UCSD-AML1 (cell line): ENCODE measurements around the gene PPT2.
"Not testable (repeated sequence)": the region's sequence is repeated elsewhere in the genome, so short reads cannot be mapped to it uniquely, and the experiment has no call there.

Experiments
- DNase-seq: peaks from one replicate; lab custom pipeline; 2025; ENCODE audit not compliant: unreplicated experiment; lab: John Stamatoyannopoulos, UW

The PPT2 gene

DNA sequence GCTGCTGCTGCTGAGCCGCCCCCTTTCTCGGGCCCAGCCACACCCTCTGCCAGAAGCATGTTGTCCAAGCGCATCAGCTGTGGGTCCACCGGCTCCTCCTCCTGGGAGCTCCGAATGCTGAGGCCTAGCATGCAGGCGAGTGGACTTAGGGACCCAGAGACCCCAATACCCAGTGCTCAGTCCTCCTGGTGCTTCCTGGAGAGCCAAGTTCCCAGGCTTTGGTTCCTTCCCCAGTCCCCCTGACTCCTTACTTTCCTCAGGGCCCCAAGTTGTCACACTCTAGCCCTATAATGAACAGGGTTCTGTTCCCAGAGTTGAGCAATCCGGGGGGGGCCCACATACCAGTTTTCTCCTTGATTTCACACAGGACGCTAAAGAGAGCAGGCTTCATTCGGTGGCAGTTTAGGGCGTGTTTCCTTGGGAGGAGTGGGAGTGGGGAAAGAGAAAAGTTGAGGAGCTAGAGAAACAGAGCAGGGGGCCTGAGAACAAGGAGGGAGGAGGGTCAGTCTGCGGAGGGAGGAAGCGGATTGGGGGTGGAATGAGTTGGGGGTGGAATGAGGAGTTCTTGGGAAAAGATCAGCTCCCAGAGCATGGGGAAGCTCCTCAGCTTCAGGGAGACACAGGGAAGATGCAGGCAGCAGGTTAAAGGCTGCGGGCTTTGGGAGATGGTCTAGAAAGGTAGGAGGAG, 34.6 kb downstream of the PPT2 start:
- DNase-seq = no peak

DNA sequence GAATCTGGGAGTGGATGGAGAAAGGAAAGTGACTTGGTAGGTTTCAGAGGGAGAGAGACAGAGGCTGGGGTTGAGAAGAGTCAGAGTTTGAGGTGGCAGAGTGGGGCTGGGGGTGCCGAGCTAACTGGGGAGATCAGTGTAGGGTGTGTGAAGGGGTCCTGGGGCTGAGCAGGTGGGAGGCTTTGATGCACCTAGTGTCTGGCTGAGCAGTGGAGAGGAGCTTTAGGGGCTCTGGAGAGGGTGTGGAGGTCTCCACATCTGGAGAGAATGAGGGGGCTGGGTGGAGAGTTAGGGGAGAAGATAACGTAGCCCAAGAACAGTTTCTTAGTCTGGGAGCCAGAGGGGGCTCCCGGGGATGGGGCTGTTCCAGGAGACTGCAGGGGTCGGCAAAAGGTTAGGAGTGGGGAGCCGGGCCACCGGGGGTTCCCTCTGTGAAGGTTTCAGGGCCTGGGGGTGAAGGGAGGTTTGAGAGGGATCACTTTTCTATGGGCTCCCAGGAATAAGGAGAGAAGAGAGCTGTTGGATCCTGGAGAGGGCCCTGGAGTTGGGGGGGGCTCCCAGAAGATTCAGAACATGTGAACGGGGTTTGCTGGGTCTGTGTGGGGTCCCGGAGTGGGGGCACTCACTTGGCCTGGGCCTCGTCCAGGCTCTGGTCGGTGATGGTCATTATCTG, 35.3 kb downstream of the PPT2 start:
- DNase-seq = no peak

DNA sequence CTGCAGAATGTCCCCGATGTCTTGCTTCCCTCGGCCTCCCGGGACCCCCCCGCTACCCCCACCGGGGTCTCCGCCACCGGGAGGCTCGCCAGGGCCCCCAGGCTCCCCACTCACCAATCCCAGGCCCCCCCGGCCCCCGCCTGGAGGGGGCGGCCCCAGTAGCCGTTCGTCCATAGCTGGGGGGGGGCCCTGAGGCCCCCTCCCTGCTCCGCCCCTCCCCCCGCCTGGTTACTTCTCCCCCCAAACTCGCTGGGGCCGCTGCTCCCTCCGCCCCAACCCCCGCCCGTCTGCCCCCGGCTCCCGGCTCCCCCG, 35.8 kb downstream of the PPT2 start:
- DNase-seq = no peak

DNA sequence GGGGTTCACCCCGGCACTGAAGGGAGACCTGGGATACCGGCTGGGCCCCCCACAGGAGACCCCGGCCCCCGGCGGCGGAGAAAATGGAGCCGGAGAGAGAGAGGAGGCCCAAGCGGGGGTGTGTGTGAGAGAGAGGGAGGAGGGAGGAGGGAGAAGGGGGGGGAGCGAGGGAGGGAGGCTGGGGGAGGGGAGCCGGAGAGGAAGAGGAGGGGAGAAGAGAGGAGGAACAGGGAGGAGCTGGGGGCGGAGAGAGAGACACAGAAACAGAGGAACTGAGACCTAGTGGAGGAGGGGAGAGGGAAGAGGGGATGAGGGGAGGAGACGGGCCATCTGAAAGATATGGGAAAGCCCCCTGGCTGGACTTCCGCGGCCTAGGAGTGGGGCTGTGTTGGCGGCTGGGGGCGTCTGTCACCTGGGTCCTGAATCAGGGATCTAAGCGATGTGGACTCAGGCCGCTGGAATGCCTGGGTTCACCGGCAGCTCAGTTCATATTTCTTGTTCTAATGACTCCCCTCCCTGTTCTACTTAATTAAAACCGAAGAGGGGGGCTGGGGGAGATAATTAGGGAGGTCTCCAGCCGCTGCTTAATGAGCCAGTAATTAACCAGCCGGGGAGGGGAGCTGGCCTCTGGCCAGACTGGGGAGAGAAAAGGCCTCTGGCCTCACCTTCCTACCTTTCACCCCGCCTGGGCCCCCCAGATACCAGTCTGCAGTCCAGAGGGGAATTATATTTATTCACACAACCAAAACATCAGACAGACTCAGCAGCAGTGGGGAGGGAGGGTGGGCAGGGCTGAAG, 36.3 kb downstream of the PPT2 start, which contains the start of gene PBX2:
Gene PBX2 (minus strand): TSS at position 149 of the 798 bp plus-strand sequence. CDS start 287 bp downstream, outside the sequence.
- peak; percentile 90 for DNase-seq

DNA sequence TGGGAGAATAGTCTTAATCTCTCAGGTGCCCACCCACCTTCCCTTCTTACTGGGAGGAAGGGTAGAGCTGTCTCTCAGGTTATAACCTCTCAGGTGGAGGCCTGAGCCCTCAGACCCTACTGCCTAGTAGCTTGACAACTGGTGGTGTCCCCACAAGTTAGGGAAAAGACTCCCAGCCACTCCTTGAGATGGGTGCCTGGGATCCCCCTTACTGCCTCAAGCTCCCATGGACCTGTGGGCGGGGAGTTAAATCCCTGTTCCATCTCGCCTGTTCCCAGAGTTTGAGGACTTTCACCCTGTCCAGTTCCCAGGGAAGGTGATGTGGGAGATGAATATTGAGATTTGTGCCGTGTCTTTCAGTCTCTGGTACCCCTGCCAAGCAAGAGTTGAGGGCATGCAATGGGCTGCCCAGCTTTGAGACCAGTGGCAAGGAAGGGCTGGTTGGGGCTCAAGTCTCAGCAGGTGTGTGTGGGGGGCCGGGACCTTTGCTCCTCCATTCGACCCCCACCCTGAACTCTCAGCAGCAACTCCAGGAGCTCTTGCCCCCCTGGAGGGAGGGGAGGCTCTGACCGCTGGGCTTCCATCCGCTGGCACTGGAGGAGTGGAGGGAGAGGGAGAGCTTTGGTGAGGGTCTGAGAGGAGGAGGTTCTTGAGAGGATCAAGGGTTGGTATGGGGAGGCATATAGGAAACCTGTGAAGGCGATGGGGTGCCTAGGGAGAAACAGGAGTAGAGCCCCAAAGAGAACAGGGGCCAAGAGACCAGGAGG, 37.2 kb downstream of the PPT2 start:
- no peak for DNase-seq

DNA sequence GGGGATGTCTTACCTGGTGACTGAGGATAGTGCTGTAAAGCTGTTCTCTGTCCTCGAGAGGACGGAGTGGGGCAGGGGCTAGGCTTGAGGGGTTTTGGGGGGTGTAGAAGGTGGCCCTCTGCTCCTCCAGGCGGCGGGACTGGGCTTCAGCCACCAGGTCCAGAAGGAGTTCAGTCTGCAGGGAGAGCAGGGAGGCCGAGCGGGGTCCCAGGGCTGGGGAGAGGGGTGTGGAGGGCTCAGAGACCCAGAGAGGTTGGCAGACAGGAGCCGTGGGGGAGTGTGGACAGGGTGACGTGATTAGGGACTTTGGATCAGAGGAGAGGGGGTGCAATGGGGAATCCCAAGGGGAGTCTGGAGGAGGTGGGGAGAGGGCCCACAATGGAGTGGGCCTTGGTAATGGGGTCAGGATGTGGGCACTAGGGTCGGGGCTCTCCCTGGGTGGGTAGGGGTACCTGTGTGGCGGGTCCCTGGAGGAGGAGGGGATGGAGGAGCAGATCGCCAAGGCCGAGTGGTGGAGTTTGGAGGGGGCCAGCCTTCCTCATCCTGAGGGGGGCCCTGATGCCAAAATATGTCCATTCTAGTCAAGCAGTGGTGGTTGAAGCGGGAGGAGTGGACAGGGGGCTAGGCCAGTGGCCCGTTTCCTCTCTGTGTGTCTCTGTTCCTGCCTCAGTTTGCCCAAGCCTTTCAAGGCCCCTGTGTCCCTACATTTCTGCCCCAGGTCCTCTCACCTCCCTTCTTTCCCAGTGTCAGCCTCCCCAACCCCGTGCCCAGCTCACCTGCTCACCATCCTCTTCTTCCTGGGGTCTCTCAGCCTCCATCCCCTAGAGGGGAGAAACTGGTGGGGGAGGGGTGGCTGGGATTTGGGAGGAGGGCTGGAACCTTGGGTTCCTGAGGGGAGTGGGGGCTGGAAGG, 38.0 kb downstream of the PPT2 start:
- no peak for DNase-seq

DNA sequence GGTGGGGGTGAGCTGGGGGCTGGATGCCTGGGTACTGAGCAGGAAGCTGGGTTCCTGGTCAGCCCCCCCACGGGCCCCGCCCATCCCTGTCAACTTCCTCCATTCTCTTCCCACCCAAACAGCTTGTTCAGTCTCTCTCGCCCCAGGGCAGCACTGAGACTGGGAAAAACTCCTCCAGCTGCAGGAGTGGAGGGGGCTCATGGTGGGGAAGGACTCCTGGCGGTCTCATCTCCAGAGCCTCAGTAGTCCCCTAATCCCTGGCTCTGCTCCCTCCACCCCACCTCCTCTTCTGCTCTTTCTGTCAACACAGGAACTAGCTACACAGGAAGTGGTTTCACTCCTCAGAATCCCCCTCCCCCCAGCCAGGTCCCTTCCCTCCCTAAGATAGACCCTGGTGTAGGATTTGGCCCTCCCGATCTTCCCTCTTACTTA, 38.7 kb downstream of the PPT2 start, which contains the start of gene GPSM3:
Gene GPSM3 (minus strand): TSS at position 36 of the 432 bp plus-strand sequence. CDS start 130 bp downstream, outside the sequence.
- DNase-seq = peak; percentile 93

DNA sequence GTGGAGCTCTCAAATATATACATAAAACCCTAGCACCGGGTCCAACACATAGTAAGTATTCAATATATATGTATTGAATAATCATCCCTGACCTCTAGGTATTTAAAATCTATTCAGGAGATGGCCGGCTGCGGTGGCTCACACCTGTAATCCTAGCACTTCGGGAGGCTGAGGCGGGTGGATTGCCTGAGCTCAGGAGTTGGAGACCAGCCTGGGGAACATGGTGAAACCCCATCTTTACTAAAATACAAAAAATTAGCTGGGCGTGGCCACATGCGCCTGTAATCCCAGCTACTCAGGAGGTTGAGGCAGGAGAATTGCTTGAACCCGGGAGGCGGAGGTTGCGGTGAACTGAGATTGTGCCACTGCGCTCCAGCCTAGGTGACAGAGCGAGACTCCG, 39.2 kb downstream of the PPT2 start:
- DNase-seq = not testable (repeated sequence)

DNA sequence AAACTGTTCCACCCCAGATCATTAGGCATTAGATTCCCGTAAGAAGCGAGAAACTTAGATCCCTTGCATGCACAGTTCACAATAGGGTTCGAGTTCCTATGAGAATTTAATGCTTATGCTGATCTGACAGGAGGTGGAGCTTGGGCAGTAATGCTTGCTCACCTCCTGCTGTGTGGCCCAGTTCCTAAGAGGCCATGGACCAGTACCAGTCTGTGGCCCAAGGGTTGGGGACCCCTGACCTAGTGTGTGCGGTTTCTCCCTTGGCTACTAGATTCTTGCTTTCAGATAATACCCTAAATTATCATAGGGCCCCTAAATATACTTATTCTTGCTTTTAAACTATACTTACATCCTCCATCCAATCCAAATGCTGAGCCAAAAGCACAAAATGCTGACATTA, 40.4 kb downstream of the PPT2 start:
- no peak for DNase-seq

DNA sequence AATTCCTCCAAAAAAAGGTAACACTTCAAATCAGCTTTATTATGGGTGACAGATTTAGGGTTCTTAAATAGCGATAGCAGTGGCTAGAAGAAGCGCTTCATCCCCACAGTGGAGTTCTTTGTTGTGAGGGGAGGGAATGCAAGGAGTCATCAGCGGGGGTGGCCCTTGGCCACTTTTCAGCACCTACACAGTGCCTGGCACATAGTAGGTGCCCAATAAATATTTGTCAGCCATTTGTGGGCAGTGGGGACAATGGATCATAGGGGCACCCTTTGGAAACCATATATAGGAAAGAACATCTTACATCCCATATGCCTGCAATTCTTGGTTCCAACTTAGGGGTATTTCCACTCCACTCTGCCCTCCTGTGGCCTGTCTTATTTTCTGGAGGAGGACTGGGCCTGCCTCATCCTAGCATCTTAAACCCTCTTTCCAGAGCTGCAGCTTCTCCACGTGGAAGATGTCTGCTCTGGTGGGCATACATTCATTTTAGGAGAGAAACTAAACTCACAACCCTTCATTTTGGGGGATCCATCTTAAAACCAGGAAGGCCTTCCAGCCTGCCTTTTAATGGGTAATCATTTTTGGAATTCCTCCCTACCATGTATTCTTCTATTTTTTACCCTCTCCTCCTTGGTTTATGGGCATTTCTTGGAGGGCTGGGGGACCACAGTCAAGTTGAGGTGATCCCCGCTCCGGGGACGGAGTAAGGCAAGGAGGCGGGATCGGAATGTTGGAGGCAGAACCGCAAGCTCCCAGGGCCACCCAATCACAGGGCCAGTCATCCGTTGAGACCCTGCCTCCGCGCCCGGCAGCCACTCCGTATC, 41.1 kb downstream of the PPT2 start:
- DNase-seq = peak; percentile 56

DNA sequence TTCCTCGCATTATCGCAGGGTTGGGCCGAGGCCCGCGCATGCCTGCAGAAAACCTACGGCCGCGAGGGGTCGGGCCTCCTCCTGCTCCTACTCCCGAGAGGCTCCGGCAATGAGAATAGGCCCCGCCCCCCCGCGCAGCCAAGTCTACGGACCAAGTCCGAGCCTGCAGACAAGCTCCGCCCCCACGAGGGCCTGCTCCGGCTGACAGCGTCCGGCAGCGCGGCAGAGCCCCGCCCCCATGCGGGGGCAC, 41.6 kb downstream of the PPT2 start:
- DNase-seq = peak; percentile 100

DNA sequence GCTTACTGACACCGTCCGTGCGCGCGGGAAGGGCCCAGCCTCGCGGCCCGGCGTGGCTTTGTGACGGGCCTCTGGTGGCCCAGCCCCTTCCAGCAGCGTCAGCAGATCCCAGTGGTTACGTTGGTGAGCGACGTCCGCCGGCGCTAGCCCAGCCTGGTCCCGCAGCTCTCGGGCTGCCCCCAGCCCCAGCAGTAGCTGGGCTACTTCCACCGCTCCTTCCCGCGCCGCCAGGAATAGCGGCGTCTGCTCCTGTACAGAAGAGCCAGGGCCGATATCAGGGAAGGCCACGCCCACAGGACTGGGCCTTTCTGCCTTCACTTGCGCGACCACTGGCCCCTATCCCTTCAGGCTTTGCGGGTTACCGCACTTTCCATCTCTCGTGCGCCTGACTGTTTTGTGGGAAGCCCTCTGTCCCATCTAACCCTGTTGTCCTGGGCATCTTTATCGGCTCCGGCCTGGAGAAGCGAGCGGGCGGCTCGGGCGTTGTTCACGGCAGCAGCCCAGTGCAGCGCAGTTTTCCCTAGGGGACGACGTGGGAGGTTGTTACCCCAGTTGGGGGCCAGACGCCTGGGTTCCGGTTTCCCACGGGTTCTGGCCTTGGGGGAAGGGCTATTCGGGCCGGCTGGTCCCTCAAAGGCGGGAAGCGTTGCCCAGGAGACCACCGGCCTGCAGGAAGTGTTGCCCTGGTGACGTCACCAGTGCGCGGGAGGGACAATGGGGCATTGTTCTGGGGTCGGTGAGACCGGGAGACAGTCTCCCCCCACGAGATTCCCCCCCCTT, 42.2 kb downstream of the PPT2 start:
- DNase-seq = peak; percentile 78

DNA sequence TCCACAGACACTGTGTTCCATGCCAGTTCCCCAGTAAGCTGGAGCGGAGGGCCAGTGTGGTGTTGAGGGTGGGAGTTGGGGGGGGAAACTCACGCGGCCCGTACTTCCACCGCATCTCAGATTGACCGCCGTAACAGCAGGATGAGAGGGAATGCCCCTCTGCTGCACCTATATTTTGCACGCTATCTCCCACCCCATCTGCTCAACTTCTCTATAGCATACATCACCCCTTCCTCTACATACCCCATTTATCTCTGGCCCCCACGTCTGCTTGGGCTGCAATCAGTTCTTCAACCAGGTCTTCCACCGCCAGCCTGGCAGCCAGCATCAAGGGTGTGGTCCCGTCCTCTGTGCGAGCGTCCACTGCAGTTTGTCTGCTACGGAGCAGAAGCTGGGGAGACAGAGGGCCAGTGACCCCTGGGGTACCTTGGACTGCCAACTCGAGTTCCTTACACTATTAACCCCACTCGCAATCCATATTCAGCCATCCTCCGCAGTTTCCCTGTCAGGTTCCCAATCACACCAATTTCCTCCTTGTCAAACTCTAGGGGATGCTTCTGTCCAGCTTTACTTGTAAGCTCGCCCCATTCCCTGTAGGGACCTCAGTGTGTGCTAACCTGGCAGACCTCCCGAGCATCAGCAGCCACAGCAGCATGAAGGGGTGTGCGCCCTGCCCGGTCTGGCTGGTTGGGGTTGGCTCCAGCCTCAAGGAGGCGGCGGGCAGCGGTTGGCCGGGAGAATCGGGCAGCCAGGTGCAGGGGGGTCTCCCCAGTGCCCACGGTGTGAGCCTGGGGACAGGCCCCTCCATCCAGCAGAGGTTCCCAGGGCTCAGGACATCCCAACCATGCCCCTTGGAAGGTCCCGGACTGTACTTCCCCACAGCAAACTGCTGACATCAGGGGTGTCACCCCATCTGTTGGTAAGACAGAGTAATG, 43.0 kb downstream of the PPT2 start:
- no peak for DNase-seq

DNA sequence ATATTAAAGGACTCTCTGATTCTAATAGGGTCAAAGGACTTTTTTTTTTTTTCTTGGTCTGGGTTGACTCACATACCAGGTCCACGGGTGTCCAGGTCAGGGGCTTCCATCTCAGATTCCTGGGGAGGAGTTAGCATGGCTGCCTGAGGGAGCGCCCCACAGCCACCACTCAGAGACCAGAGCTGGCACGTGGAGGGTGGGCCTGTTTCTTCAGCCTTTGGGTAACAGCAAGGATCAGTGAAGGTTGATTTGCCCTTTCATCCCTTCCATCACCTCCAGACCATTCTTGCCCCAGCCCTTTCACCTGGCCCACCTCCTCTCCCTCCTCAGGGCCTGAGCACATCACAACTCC, 44.4 kb downstream of the PPT2 start:
- no peak for DNase-seq

DNA sequence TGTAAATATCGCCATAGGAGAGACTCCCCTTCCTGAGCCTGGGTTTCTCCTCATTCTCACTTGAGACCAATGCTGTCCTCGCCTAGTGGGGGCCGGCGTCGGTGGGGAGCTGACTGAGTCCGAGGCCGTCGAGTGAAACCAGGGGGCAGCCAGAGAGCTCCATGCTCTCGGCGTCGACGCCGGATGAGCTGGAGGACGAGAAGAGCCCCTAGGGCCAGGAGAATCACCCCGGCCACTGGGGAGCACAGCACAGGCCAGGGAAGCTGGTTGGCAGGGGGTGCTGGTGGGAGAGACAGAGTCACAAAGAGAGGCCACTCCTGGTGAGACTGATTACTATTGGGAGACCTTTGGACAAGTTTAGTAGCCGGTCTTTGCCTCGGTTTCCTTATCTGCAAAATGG, 44.9 kb downstream of the PPT2 start:
- no peak for DNase-seq

DNA sequence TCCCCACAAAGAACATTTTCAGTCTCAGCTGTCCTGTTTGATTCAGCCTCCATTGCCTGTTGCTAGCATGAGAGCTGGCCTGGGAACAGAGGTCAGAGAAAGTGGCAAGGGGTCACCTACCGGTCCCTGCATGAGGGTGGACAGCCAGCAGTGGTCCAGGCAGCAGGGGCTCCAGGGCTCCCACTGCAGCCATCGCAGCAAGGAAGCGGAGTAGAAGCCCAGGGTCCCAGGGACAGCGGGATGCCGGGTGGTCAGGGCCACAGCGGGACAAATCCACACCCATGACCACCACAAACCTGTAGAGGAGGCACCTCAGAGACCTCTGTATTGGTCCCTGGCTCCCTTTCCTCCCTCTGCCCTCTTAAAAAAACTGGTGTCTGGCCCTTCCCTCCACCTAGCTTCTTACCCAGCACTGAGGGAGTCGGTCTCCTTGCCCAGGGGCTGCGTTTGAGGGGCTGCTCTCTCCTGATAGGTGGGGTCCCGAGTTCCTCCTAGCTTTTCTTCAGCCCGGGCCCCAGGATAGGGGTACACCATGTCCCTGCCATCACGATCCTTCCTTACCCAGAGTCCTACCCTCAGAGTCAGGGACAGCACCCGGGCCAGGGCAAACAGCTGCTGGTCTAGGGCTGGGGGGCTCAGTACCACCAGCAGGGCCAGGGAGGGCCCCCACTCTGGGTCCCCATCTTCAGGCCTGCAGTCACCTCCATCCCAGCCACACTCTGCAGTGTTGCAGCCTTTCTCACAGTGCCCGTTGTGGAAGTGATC, 47.0 kb downstream of the PPT2 start:
- no peak for DNase-seq

DNA sequence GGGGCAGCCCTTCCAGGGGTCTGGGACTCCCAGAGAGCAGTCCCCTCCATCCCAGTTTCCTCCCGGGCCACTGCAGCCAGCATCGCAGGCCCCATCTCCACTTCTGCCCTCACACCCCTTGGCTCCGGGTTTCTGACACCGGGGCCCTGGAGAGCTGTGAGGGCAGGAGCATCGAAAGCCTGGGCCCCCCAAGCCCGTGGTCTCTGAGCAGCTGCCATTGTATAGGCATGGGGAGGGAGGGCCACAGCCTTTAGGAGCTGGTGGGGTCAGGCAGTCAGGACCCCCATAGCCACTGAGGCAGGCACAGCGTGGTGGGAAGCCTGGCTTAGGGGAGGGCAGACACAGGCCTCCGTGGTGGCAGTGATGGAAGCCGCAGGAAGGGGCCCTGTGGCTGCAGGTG, 48.2 kb downstream of the PPT2 start:
- no peak for DNase-seq
